Eye (tissue), 1 donor: ENCODE data around the gene LYRM4.

Source experiments
- DNase-seq: peaks from one replicate; pipeline ENCODE4 v3.0.0-alpha.2; 2015

Gene LYRM4

GRCh38 chr6:5279891-5280338 is 19.2 kb upstream of the LYRM4 start:
- DNase-seq, result no peak

GRCh38 chr6:5278565-5279120 is 17.9 kb upstream of the LYRM4 start:
- DNase-seq, result no peak

- DNase-seq, result no peak
These were observed 17.3 kb upstream of the LYRM4 start for GRCh38 chr6:5278047-5278446.

GRCh38 chr6:5277589-5277988 is 16.8 kb upstream of the LYRM4 start:
- no peak for DNase-seq

- no peak for DNase-seq
These were observed 15.8 kb upstream of the LYRM4 start for GRCh38 chr6:5276581-5276980.

- DNase-seq, result no peak
These were observed 14.7 kb upstream of the LYRM4 start for GRCh38 chr6:5275497-5275896.

- DNase-seq, result no peak
These were observed 13.5 kb upstream of the LYRM4 start for GRCh38 chr6:5274231-5274630.

- DNase-seq, result no peak
These were observed 11.2 kb upstream of the LYRM4 start for GRCh38 chr6:5271926-5272325.

- no peak for DNase-seq
These were observed 9.4 kb upstream of the LYRM4 start for GRCh38 chr6:5270093-5270680.

- no peak for DNase-seq
These were observed 5.7 kb upstream of the LYRM4 start for GRCh38 chr6:5266423-5266822.

GRCh38 chr6:5261545-5262109 is 877 bp upstream of the LYRM4 start:
- DNase-seq, result no peak

- DNase-seq, result peak; percentile 72
These were observed 584 bp downstream of the LYRM4 start for GRCh38 chr6:5260111-5260620.

GRCh38 chr6:5259428-5259827 is 1.3 kb downstream of the LYRM4 start:
- no peak for DNase-seq

- no peak for DNase-seq
These were observed 3.4 kb downstream of the LYRM4 start for GRCh38 chr6:5257400-5257799.

- DNase-seq, result no peak
These were observed 3.8 kb downstream of the LYRM4 start for GRCh38 chr6:5256952-5257351.

- no peak for DNase-seq
These were observed 9.8 kb downstream of the LYRM4 start for GRCh38 chr6:5250911-5251310.

- DNase-seq, result no peak
These were observed 10.3 kb downstream of the LYRM4 start for GRCh38 chr6:5250451-5250850.

- DNase-seq, result no peak
These were observed 11.2 kb downstream of the LYRM4 start for GRCh38 chr6:5249451-5250122.

GRCh38 chr6:5248302-5249098 is 12.2 kb downstream of the LYRM4 start:
- no peak for DNase-seq

GRCh38 chr6:5247201-5247600 is 13.5 kb downstream of the LYRM4 start:
- DNase-seq, result peak; percentile 67

GRCh38 chr6:5246141-5247097 is 14.3 kb downstream of the LYRM4 start:
- DNase-seq, result peak; percentile 27

- no peak for DNase-seq
These were observed 17.7 kb downstream of the LYRM4 start for GRCh38 chr6:5243069-5243468.
